Breast epithelium (tissue), 3 donors: Measurements from ENCODE around the gene MCOLN1.
"Not testable (repeated sequence)": the region's sequence is repeated elsewhere in the genome, so short reads cannot be mapped to it uniquely, and the experiment has no call there.

ENCODE experiments used
- CTCF ChIP-seq, 3 donors: fragments of 450-650 bp; IDR thresholded peaks; one replicate each; pipeline ENCODE4 v1.5.1; 2016 to 2017; ENCODE audit warnings: antibody characterized with exemption in 3 of 3, mild to moderate bottlenecking in 3 of 3, moderate library complexity in 3 of 3
- POLR2A ChIP-seq: fragments of 450-650 bp; IDR thresholded peaks from one replicate; pipeline ENCODE4 v1.6.1; 2016; ENCODE audit warnings: antibody characterized with exemption, mild to moderate bottlenecking, moderate library complexity
- POLR2AphosphoS5 ChIP-seq, 3 donors: sonication (generic); formaldehyde crosslinking; IDR thresholded peaks; one replicate each; pipeline ENCODE4 v1.6.1; 2017; ENCODE audit warnings: antibody characterized with exemption in 3 of 3

GRCh38 chr19:7577422-7577821 is 55.0 kb downstream of the MCOLN1 start:
- not testable (repeated sequence) for TF ChIP-seq CTCF (IDR thresholded peaks at IDR 0.05); POLR2AphosphoS5 (IDR thresholded peaks at IDR 0.05); POLR2A
